ENCODE data around the gene ARHGAP4. TPM values are rescaled to one million over a fixed set of nuclear protein-coding genes. Genes with fewer than 3 reads are reported as not detected.

Gene ARHGAP4
- total and polyA plus RNA-seq, 2 donors (not counting 1 experiment from before 2014, with no cell fraction given) = 0.51 to 1.5 TPM

GRCh38 chrX:153887385-153887784 lies 38.7 kb downstream of the ARHGAP4 start:
- H3K4me3 ChIP-seq (replicated peaks in 1 of 4; ENCODE audit: control extremely low read depth in 1 of 4, insufficient read depth in 1 of 4, low read depth in 3 of 4, low read length in 4 of 4) = no peak overlapping the region
- no peak overlapping the region for H3K27ac ChIP-seq (ENCODE audit: insufficient read depth, low read length)
- no peak overlapping the region for H2AFZ ChIP-seq (ENCODE audit: low read length)
- H3K9ac ChIP-seq (ENCODE audit: insufficient read depth, low read length) = no peak overlapping the region
- no peak overlapping the region for H3K4me2 ChIP-seq (ENCODE audit: extremely low read depth, insufficient read depth, low read length)
- TF ChIP-seq CTCF (conservative IDR thresholded peaks at IDR 0.05 in 1 of 2, IDR thresholded peaks at IDR 0.05 in 1 of 2; ENCODE audit: low read depth in 1 of 2, low read length in 2 of 2) (no peak), EZH2 (IDR thresholded peaks at IDR 0.05; ENCODE audit: low read length, missing control alignments) (no peak)
- H3K27me3 ChIP-seq (ENCODE audit: control insufficient read depth, insufficient read depth, low read length) = peaks cover 27% of the 10 kb centered on the region
- H3K79me2 ChIP-seq (ENCODE audit: control insufficient read depth, insufficient read depth, low read length) = no peaks in the 10 kb centered on the region
- no peaks in the 10 kb centered on the region for H3K9me3 ChIP-seq (ENCODE audit: control insufficient read depth, insufficient read depth, low read depth, low read length)
- H4K20me1 ChIP-seq (ENCODE audit: control insufficient read depth, extremely low read depth, insufficient read depth, low read length) = no peaks in the 10 kb centered on the region
- H3K4me1 ChIP-seq (ENCODE audit: control insufficient read depth, extremely low read depth, insufficient read depth, low read length) = no peaks in the 10 kb centered on the region
- no peak for DNase-seq (ENCODE audit: low read depth in 2 of 2)
- no peaks in the 10 kb centered on the region for H3K36me3 ChIP-seq (ENCODE audit: control insufficient read depth, insufficient read depth, low read length)

GRCh38 chrX:153886915-153887314 lies 39.1 kb downstream of the ARHGAP4 start:
- H4K20me1 ChIP-seq (ENCODE audit: control insufficient read depth, extremely low read depth, insufficient read depth, low read length) = no peaks in the 10 kb centered on the region
- no peak for DNase-seq (ENCODE audit: low read depth in 2 of 2)
- H3K4me3 ChIP-seq (replicated peaks in 1 of 4; ENCODE audit: control extremely low read depth in 1 of 4, insufficient read depth in 1 of 4, low read depth in 3 of 4, low read length in 4 of 4) = no peak overlapping the region
- no peaks in the 10 kb centered on the region for H3K79me2 ChIP-seq (ENCODE audit: control insufficient read depth, insufficient read depth, low read length)
- no peak for TF ChIP-seq EZH2 (IDR thresholded peaks at IDR 0.05; ENCODE audit: low read length, missing control alignments)
- TF ChIP-seq CTCF (conservative IDR thresholded peaks at IDR 0.05 in 1 of 2, IDR thresholded peaks at IDR 0.05 in 1 of 2; ENCODE audit: low read depth in 1 of 2, low read length in 2 of 2) = no peak
- H3K4me1 ChIP-seq (ENCODE audit: control insufficient read depth, extremely low read depth, insufficient read depth, low read length) = no peaks in the 10 kb centered on the region
- H3K27me3 ChIP-seq (ENCODE audit: control insufficient read depth, insufficient read depth, low read length) = peaks cover 27% of the 10 kb centered on the region
- no peaks in the 10 kb centered on the region for H3K9me3 ChIP-seq (ENCODE audit: control insufficient read depth, insufficient read depth, low read depth, low read length)
- no peaks in the 10 kb centered on the region for H3K36me3 ChIP-seq (ENCODE audit: control insufficient read depth, insufficient read depth, low read length)
- no peak overlapping the region for H3K27ac ChIP-seq (ENCODE audit: insufficient read depth, low read length)
- no peak overlapping the region for H3K4me2 ChIP-seq (ENCODE audit: extremely low read depth, insufficient read depth, low read length)
- H2AFZ ChIP-seq (ENCODE audit: low read length) = no peak overlapping the region
- no peak overlapping the region for H3K9ac ChIP-seq (ENCODE audit: insufficient read depth, low read length)

DNA sequence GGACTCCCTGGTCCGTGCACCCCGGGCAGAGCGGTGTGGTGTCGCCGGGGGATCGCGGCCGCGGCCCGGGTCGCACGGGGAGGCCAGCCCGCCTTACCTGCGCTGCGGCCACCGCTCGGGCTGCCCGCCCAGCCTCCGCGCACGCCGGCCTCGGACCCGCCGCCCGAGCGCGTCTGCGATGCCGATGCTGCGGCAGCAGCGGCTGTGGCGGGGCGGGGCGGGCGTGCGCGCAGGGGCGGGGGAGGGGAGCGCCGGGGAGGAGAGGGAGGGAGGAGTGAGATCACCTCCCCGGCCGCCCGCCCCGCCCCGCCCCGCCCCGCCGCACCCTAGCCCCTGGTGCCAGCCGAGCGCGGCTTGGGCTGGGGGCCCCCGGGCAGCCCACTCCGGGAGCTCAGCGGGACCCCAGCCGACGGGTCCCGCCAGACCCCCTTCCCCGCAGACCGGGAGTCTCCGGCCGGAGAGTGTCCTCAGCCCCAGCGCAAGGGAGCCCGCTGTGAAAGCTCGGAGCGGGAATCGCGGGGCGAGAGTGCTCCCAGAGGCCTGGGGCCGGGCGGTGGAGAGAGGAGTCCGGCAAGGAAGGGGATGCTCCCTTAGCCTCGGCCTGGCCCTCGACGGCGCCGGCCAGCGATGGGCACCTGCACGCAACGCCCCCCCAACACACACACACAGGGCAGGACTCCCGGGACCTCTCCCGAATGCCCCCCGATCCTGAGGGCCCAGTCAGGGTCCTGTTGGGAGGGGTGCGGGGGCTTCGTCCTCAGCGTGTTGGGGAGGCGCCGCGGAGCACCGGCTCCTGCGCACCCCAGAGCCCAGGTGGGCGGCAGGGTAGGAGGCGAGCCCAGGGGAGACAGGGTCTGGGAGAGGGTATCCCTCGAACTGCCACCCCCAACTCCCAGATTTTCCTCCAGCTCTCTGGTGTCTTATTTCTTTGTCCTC lies 39.8 kb downstream of the ARHGAP4 start, which contains the start of gene L1CAM:
Gene L1CAM, minus strand, starts transcription at position 206 of the 936 bp plus-strand sequence. CDS start 10,337 bp downstream, outside the sequence.
- H3K4me3 ChIP-seq (replicated peaks in 1 of 4; ENCODE audit: control extremely low read depth in 1 of 4, insufficient read depth in 1 of 4, low read depth in 3 of 4, low read length in 4 of 4) = peak within 1 kb of the TSS in 1 of 4 experiments; percentile 14
- no peaks in the 10 kb centered on the region for H4K20me1 ChIP-seq (ENCODE audit: control insufficient read depth, extremely low read depth, insufficient read depth, low read length)
- no peak within 1 kb of the TSS for H3K27ac ChIP-seq (ENCODE audit: insufficient read depth, low read length)
- no peaks in the 10 kb centered on the region for H3K36me3 ChIP-seq (ENCODE audit: control insufficient read depth, insufficient read depth, low read length)
- TF ChIP-seq EZH2 (IDR thresholded peaks at IDR 0.05; ENCODE audit: low read length, missing control alignments) = peak; percentile 62
- TF ChIP-seq CTCF (conservative IDR thresholded peaks at IDR 0.05 in 1 of 2, IDR thresholded peaks at IDR 0.05 in 1 of 2; ENCODE audit: low read depth in 1 of 2, low read length in 2 of 2) = no peak
- H3K9me3 ChIP-seq (ENCODE audit: control insufficient read depth, insufficient read depth, low read depth, low read length) = no peaks in the 10 kb centered on the region
- peak within 1 kb of the TSS; percentile 1 for H3K4me2 ChIP-seq (ENCODE audit: extremely low read depth, insufficient read depth, low read length)
- H2AFZ ChIP-seq (ENCODE audit: low read length) = no peak within 1 kb of the TSS
- no peak within 1 kb of the TSS for H3K9ac ChIP-seq (ENCODE audit: insufficient read depth, low read length)
- no peaks in the 10 kb centered on the region for H3K79me2 ChIP-seq (ENCODE audit: control insufficient read depth, insufficient read depth, low read length)
- no peaks in the 10 kb centered on the region for H3K4me1 ChIP-seq (ENCODE audit: control insufficient read depth, extremely low read depth, insufficient read depth, low read length)
- peaks cover 29% of the 10 kb centered on the region for H3K27me3 ChIP-seq (ENCODE audit: control insufficient read depth, insufficient read depth, low read length)
- DNase-seq (ENCODE audit: low read depth in 2 of 2) = no peak

Measured in fibroblast of lung (primary cell).